NOMO-1 treated with dmso at 0.1 percent for 144 hours (cell line): Measurements from ENCODE around the gene MBIP.
"Not testable (repeated sequence)": the region's sequence is repeated elsewhere in the genome, so short reads cannot be mapped to it uniquely, and the experiment has no call there.

Experiments used
- DNase-seq: peaks from one replicate; lab custom pipeline; 2025; ENCODE audit not compliant: unreplicated experiment; lab: John Stamatoyannopoulos, UW

The MBIP gene

GRCh38 chr14:36320200-36320896 is at the start of gene MBIP:
TSS of gene MBIP (minus strand) at chr14:36320637. CDS start at chr14:36320588, 49 bp downstream.
- DNase-seq: peak; percentile 95

- DNase-seq: no peak
Observed at GRCh38 chr14:36367985-36368774, 47.7 kb upstream of the MBIP start.

- no peak for DNase-seq
Observed at GRCh38 chr14:36365766-36366165, 45.3 kb upstream of the MBIP start.

- no peak for DNase-seq
Observed at GRCh38 chr14:36363704-36364103, 43.3 kb upstream of the MBIP start.

- DNase-seq: no peak
Observed at GRCh38 chr14:36362648-36363047, 42.2 kb upstream of the MBIP start.

GRCh38 chr14:36361210-36361853 is 40.9 kb upstream of the MBIP start:
- peak; percentile 57 for DNase-seq

GRCh38 chr14:36356862-36357261 is 36.4 kb upstream of the MBIP start:
- no peak for DNase-seq

GRCh38 chr14:36346052-36346451 is 25.6 kb upstream of the MBIP start:
- DNase-seq: no peak

- DNase-seq: no peak
Observed at GRCh38 chr14:36344211-36344610, 23.8 kb upstream of the MBIP start.

GRCh38 chr14:36341811-36342210 is 21.4 kb upstream of the MBIP start:
- DNase-seq: not testable (repeated sequence)

GRCh38 chr14:36340276-36340890 is 19.9 kb upstream of the MBIP start:
- no peak for DNase-seq

- DNase-seq: peak; percentile 50
Observed at GRCh38 chr14:36339816-36340215, 19.4 kb upstream of the MBIP start.

- DNase-seq: no peak
Observed at GRCh38 chr14:36333119-36333518, 12.7 kb upstream of the MBIP start.

- DNase-seq: not testable (repeated sequence)
Observed at GRCh38 chr14:36327573-36327972, 7.1 kb upstream of the MBIP start.

GRCh38 chr14:36325853-36326252 is 5.4 kb upstream of the MBIP start:
- DNase-seq: no peak

- DNase-seq: no peak
Observed at GRCh38 chr14:36324897-36325296, 4.5 kb upstream of the MBIP start.

- DNase-seq: no peak
Observed at GRCh38 chr14:36320897-36321381, 502 bp upstream of the MBIP start.

GRCh38 chr14:36319899-36320199 is 588 bp downstream of the MBIP start:
- no peak for DNase-seq

- DNase-seq: no peak
Observed at GRCh38 chr14:36317650-36318049, 2.8 kb downstream of the MBIP start.

- no peak for DNase-seq
Observed at GRCh38 chr14:36316131-36316530, 4.3 kb downstream of the MBIP start.

GRCh38 chr14:36315159-36315853 is 5.1 kb downstream of the MBIP start:
- DNase-seq: no peak
